CD4-positive, alpha-beta T cell (primary cell): ENCODE measurements around the gene TTBK1. TPM values are rescaled to one million over a fixed set of nuclear protein-coding genes. Genes with fewer than 3 reads are reported as not detected.
A peak's percentile ranks its signal among the peaks of the same experiment; 100 is the strongest.

Experiments
- ATAC-seq: fragments of 200-7000 bp; cut with Tn5 transposase; one replicate; pipeline ENCODE4 v1.10.0; 2022; ENCODE audit warnings: mild to moderate bottlenecking; ENCODE audit not compliant: poor library complexity
- CTCF ChIA-PET: fragments of 350-600 bp; sonication (Branson Sonifier 250); formaldehyde crosslinking; loops from one replicate; lab custom pipeline; 2021; ENCODE audit warnings: antibody characterized with exemption, inconsistent platforms; lab: Charles Lee
- POLR2A ChIA-PET: fragments of 350-600 bp; sonication (Branson Sonifier 250); formaldehyde crosslinking; loops from one replicate; lab custom pipeline; 2021; ENCODE audit warnings: antibody characterized with exemption, inconsistent platforms; lab: Charles Lee
- DNase-seq, 14 experiments: peaks; one replicate each; pipeline ENCODE4 v3.0.0-alpha.2; 2013 to 2020; ENCODE audit warnings: mixed read lengths in 2 of 14
- H3K27ac ChIP-seq, 2 donors: one replicate each; pipeline versions ENCODE4 v1.5.1 to v1.7.0; 2013; ENCODE audit warnings: low read length in 2 of 2, low read depth in 1 of 2, mild to moderate bottlenecking in 1 of 2
- H3K27me3 ChIP-seq, 2 experiments: 1 replicate in 1 of 2; 2 replicates in 1 of 2; pipeline versions ENCODE4 v1.6.1 to v1.7.0; 2013; ENCODE audit warnings: low read length in 2 of 2, control low read depth in 1 of 2, mild to moderate bottlenecking in 1 of 2, moderate library complexity in 1 of 2; ENCODE audit not compliant: insufficient read depth in 2 of 2, control insufficient read depth in 1 of 2
- H3K36me3 ChIP-seq: one replicate; pipeline ENCODE4 v1.6.1; 2013; ENCODE audit warnings: low read length, control low read depth; ENCODE audit not compliant: insufficient read depth
- H3K4me1 ChIP-seq: one replicate; pipeline ENCODE4 v1.6.1; 2013; ENCODE audit warnings: low read length, control low read depth; ENCODE audit not compliant: insufficient read depth
- H3K4me3 ChIP-seq: one replicate; pipeline ENCODE4 v1.5.1; 2013; ENCODE audit warnings: mild to moderate bottlenecking, low read length, moderate library complexity
- H3K9me3 ChIP-seq, 2 experiments: 1 replicate in 1 of 2; 2 replicates in 1 of 2; pipeline versions ENCODE4 v1.6.1 to v1.7.0; 2013; ENCODE audit warnings: low read length in 2 of 2, mild to moderate bottlenecking in 2 of 2, control low read depth in 1 of 2, moderate library complexity in 1 of 2; ENCODE audit not compliant: control insufficient read depth in 1 of 2, insufficient read depth in 1 of 2
- H3K27ac Mint-ChIP-seq: one replicate; pipeline ENCODE4 v1.8.0; 2020; ENCODE audit warnings: mixed read lengths
- H3K27me3 Mint-ChIP-seq: one replicate; pipeline ENCODE4 v1.8.0; 2021; ENCODE audit warnings: mixed read lengths
- H3K36me3 Mint-ChIP-seq: one replicate; pipeline ENCODE4 v1.8.0; 2021; ENCODE audit warnings: low read depth, mixed read lengths
- H3K4me1 Mint-ChIP-seq: one replicate; pipeline ENCODE4 v1.8.0; 2021; ENCODE audit warnings: low read depth, mixed read lengths
- H3K4me3 Mint-ChIP-seq: one replicate; pipeline ENCODE4 v1.8.0; 2020; ENCODE audit warnings: mild to moderate bottlenecking, mixed read lengths
- H3K9me3 Mint-ChIP-seq: one replicate; pipeline ENCODE4 v1.8.0; 2020; ENCODE audit warnings: mixed read lengths
- CTCF ChIP-seq: fragments of 200-600 bp; IDR thresholded peaks from one replicate; pipeline ENCODE4 v1.8.0; 2022; ENCODE audit warnings: antibody characterized with exemption, mild to moderate bottlenecking
- intact Hi-C, 2 experiments: fragments of 100-400 bp; cut with DNase I in 1 of 2; cut with micrococcal nuclease in 1 of 2; formaldehyde crosslinking; loops; one replicate each; pipeline versions ENCODE4 v1.15.1 to v1.9.0; 2023 to 2025; cut with DNase I, micrococcal nuclease
- total RNA-seq, 174 experiments: library from RNA in 2 of 174; stranded (reverse) in 2 of 174; gene quantifications; one replicate each; pipeline ENCODE4 v1.2.3 and lab custom pipeline; 2021 to 2026

TTBK1 gene
- total RNA-seq, 2 experiments from 2014 or later, result not detected

GRCh38 chr6:43275801-43276576 lies 32.7 kb downstream of the TTBK1 start:
- peaks cover 8 to 11% of the 10 kb centered on the region in 2 experiments for H3K27me3 ChIP-seq
- intact Hi-C loops, result no loop called here
- H3K27me3 Mint-ChIP-seq, result peaks cover 36% of the 10 kb centered on the region

GRCh38 chr6:43276577-43277305 lies 33.5 kb downstream of the TTBK1 start:
- POLR2A ChIA-PET, result no interaction called here

More at GRCh38 chr6:43275801-43276576, 32.7 kb downstream of the TTBK1 start:
- Mint-ChIP-seq H3K27ac (peak overlapping the region; percentile 8), H3K4me3 (peak overlapping the region; percentile 85), H3K9me3 (no peaks in the 10 kb centered on the region), H3K36me3 (no peaks in the 10 kb centered on the region), H3K4me1 (peaks cover 10% of the 10 kb centered on the region)
- Histone ChIP-seq H3K4me1 (peaks cover 21% of the 10 kb centered on the region), H3K27ac (no peak overlapping the region), H3K36me3 (no peaks in the 10 kb centered on the region), H3K4me3 (peak overlapping the region; percentile 56), H3K9me3 (no peaks in the 10 kb centered on the region)
- no peak for TF ChIP-seq CTCF
- peak in 12 of 14 experiments; percentile 15 to 82 (median 30) for DNase-seq
- POLR2A ChIA-PET, result interaction anchor here (1.0 to 1.4 kb wide), 2 partner anchors 119 to 151 kb away, joined by 4 to 6 read pairs; partner anchors contain the start of gene ABCC10
- peak; percentile 70 for ATAC-seq
- CTCF ChIA-PET, result interaction anchor here (0.8 kb wide), 2 partner anchors 8 to 32 kb away, joined by 3 to 4 read pairs; partner anchors contain the start of gene CRIP3

More at GRCh38 chr6:43276577-43277305, 33.5 kb downstream of the TTBK1 start:
- H3K4me3 ChIP-seq, result no peak overlapping the region
- H3K4me3 Mint-ChIP-seq, result peak overlapping the region; percentile 46
- peaks cover 8 to 11% of the 10 kb centered on the region in 2 experiments for H3K27me3 ChIP-seq
- CTCF ChIA-PET, result interaction anchor here (0.8 kb wide), 1 partner anchor 9 kb away, joined by 3 read pairs; no protein-coding TSS in a partner anchor
- peaks cover 21% of the 10 kb centered on the region for H3K4me1 ChIP-seq
- H3K27ac Mint-ChIP-seq, result no peak overlapping the region
- no peaks in the 10 kb centered on the region for H3K9me3 ChIP-seq
- H3K9me3 Mint-ChIP-seq, result no peaks in the 10 kb centered on the region
- ATAC-seq (no peak), DNase-seq (no peak)
- no peak for TF ChIP-seq CTCF
- no peaks in the 10 kb centered on the region for H3K36me3 Mint-ChIP-seq
- H3K4me1 Mint-ChIP-seq, result peaks cover 10% of the 10 kb centered on the region
- H3K27me3 Mint-ChIP-seq, result peaks cover 42% of the 10 kb centered on the region
- intact Hi-C loops, result no loop called here
- no peak overlapping the region for H3K27ac ChIP-seq
- H3K36me3 ChIP-seq, result no peaks in the 10 kb centered on the region
